ENCODE results near the gene KCND1.

DNA sequence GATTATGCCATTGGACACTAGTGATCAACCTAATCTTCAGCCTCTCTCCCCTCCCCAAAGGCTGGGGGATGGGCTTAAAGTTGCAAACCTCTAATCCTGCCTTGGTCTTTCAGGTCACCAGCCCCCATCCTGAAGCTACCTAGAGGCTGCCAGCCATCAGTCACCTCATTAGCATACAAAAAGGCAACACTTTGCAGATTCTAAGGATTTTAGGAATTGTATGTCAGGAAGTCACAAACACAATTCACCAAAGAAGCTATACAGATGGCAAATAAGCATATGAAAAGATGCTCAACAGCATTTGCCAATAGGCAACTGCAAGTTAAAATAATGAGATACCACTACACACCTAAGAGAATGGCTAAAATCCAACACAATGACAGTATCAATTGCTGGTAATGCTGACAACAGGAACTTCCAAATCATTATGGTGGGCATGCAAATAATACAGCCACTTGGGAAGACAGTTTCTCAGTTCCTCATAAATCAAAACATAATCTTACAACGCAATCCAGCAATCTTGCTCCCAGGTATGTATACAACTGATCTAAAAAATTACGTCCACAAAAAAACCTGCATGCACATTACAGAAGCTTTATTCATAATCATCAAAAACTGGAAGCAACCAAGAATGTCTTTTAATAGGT lies 43.8 kb downstream of the KCND1 start:
- TF ChIP-seq, protein P1, sequence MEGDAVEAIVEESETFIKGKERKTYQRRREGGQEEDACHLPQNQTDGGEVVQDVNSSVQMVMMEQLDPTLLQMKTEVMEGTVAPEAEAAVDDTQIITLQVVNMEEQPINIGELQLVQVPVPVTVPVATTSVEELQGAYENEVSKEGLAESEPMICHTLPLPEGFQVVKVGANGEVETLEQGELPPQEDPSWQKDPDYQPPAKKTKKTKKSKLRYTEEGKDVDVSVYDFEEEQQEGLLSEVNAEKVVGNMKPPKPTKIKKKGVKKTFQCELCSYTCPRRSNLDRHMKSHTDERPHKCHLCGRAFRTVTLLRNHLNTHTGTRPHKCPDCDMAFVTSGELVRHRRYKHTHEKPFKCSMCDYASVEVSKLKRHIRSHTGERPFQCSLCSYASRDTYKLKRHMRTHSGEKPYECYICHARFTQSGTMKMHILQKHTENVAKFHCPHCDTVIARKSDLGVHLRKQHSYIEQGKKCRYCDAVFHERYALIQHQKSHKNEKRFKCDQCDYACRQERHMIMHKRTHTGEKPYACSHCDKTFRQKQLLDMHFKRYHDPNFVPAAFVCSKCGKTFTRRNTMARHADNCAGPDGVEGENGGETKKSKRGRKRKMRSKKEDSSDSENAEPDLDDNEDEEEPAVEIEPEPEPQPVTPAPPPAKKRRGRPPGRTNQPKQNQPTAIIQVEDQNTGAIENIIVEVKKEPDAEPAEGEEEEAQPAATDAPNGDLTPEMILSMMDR (IDR thresholded peaks at IDR 0.05; ENCODE audit: poor library complexity, severe bottlenecking), result no peak
- no peak for TF ChIP-seq POLR2AphosphoS5 (IDR thresholded peaks at IDR 0.05)
- TF ChIP-seq RAD21 (conservative IDR thresholded peaks at IDR 0.05), result no peak
- TF ChIP-seq TAF1 (IDR thresholded peaks at IDR 0.05; ENCODE audit: low read depth), result no peak
